Spleen (tissue), 11 donors: ENCODE results near the gene SH3RF3. TPM values are rescaled to one million over a fixed set of nuclear protein-coding genes. Genes with fewer than 3 reads are reported as not detected.
A peak's percentile ranks its signal among the peaks of the same experiment; 100 is the strongest.

Experiments used
- DNase-seq: peaks from one replicate; pipeline ENCODE4 v3.0.0-alpha.2; 2020
- H3K27ac ChIP-seq, 8 donors: fragments of 200-600 bp; sonication (generic) in 7 of 8; 1 replicate in 4 of 8; 2 replicates in 4 of 8; pipeline versions ENCODE4 v1.5.0 to v1.8.0; 2016 to 2021; ENCODE audit warnings: inconsistent platforms in 4 of 8, mild to moderate bottlenecking in 4 of 8, moderate library complexity in 1 of 8
- H3K27me3 ChIP-seq, 7 donors: fragments of 200-600 bp; sonication (generic) in 6 of 7; replicated peaks in 1 of 7; 1 replicate in 4 of 7; 2 replicates in 3 of 7; pipeline versions ENCODE4 v1.5.0 to v1.8.0; 2016 to 2021; ENCODE audit warnings: inconsistent platforms in 3 of 7, mild to moderate bottlenecking in 1 of 7
- H3K36me3 ChIP-seq, 6 donors: fragments of 200-600 bp; sonication (generic) in 5 of 6; 1 replicate in 4 of 6; 2 replicates in 2 of 6; pipeline versions ENCODE4 v1.5.0 to v1.8.0; 2016 to 2021; ENCODE audit warnings: inconsistent platforms in 2 of 6
- H3K4me1 ChIP-seq, 6 donors: fragments of 200-600 bp; sonication (generic) in 5 of 6; 1 replicate in 3 of 6; 2 replicates in 3 of 6; pipeline versions ENCODE4 v1.5.0 to v1.8.0; 2016 to 2021; ENCODE audit warnings: inconsistent platforms in 3 of 6
- H3K4me3 ChIP-seq, 8 donors: fragments of 200-600 bp; sonication (generic) in 7 of 8; 1 replicate in 4 of 8; 2 replicates in 4 of 8; pipeline versions ENCODE4 v1.5.0 to v1.8.0; 2016 to 2021; ENCODE audit warnings: inconsistent platforms in 4 of 8, mild to moderate bottlenecking in 4 of 8, moderate library complexity in 2 of 8
- H3K9me3 ChIP-seq, 8 donors: fragments of 200-600 bp; sonication (generic) in 7 of 8; 1 replicate in 4 of 8; 2 replicates in 4 of 8; pipeline versions ENCODE4 v1.5.0 to v1.8.0; 2016 to 2021; ENCODE audit warnings: inconsistent platforms in 4 of 8
- CTCF ChIP-seq, 11 experiments: fragments of 200-600 bp in 7 of 11; fragments of 450-650 bp in 4 of 11; sonication (generic) in 4 of 11; IDR thresholded peaks in 8 of 11; conservative IDR thresholded peaks in 3 of 11; 1 replicate in 7 of 11; 2 replicates in 4 of 11; pipeline versions ENCODE4 v1.4.0 to v1.8.0; 2016 to 2021; ENCODE audit warnings: antibody characterized with exemption in 11 of 11, inconsistent platforms in 4 of 11, mild to moderate bottlenecking in 1 of 11
- POLR2A ChIP-seq, 3 donors: fragments of 450-650 bp; IDR thresholded peaks; one replicate each; pipeline ENCODE4 v1.5.1; 2017; ENCODE audit warnings: antibody characterized with exemption in 3 of 3, mild to moderate bottlenecking in 1 of 3
- POLR2AphosphoS5 ChIP-seq, 3 donors: sonication (generic); formaldehyde crosslinking; IDR thresholded peaks; one replicate each; pipeline ENCODE4 v1.5.1; 2017; ENCODE audit warnings: antibody characterized with exemption in 3 of 3
- WGBS, 5 donors: extraction: QIAGEN DNeasy Blood & Tissue Kit in 3 of 5; methylation state at CpG; one replicate each; pipeline versions ENCODE4 v1.1.5 to v1.1.7; 2013 to 2018; 5-methylcytosine and 5-hydroxymethylcytosine counted together
- intact Hi-C: fragments of 100-400 bp; cut with DNase I; formaldehyde crosslinking; loops from one replicate; pipeline ENCODE4 v1.15.0; 2023; ENCODE audit warnings: low total_unique reads
- polyA plus RNA-seq, 3 donors: library from polyadenylated mRNA; stranded (reverse); fragments of 200-250 nt; gene quantifications; one replicate each; pipeline ENCODE4 v1.2.1, GENCODE V29; 2013
- total RNA-seq, 7 donors: library from RNA; depleted of rRNA in 3 of 7; stranded (reverse); fragments of >200 nt in 3 of 7; fragmentation: NEBNext Ultra II Directional in 4 of 7; extraction: Animal tissue kit (Norgen Biotek cat#: 25700) in 4 of 7; gene quantifications; one replicate each; pipeline versions ENCODE4 v1.1.0 to v1.2.1, GENCODE V29; 2016 to 2021
- donor health status: healthy with polysubstance abuse.
- donor health status: DM: no; HTN: no; CAD: no; lungs with moderate emphysema.
- donor health status: DM: no; HTN: no; CAD: no.
- donor health status: Bipolar disorder and iron deficiency.
- donor health status: healthy.
- donor health status: DM: no; HTN: no; CAD: no.
- donor health status: DM: yes; HTN: yes; CAD: no.

The SH3RF3 gene
- total and polyA plus RNA-seq, 10 donors, result 1.3 to 7.6 (median 4.7) TPM

GRCh38 chr2:109270505-109271312, 141.7 kb downstream of the SH3RF3 start:
- no peaks in the 10 kb centered on the region for H3K36me3 ChIP-seq
- no peak for TF ChIP-seq POLR2AphosphoS5 (IDR thresholded peaks at IDR 0.05)
- intact Hi-C loops, result no loop called here
- WGBS, 5 donors, result 78 to 81% (median 81%) methylated on average over 16 of the region's 16 CpGs
- peaks cover 0 to 35% (median 18%) of the 10 kb centered on the region in 6 donors for H3K4me1 ChIP-seq
- peak; percentile 54 for DNase-seq
- no peaks in the 10 kb centered on the region for H3K27me3 ChIP-seq
- H3K27ac ChIP-seq, result no peak overlapping the region
- no peak overlapping the region for H3K4me3 ChIP-seq
- no peaks in the 10 kb centered on the region for H3K9me3 ChIP-seq

- DNase-seq, result peak; percentile 64
- Histone ChIP-seq H3K27me3 (no peaks in the 10 kb centered on the region), H3K27ac (no peak overlapping the region), H3K4me1 (peaks cover 0 to 26% (median 6%) of the 10 kb centered on the region in 6 donors), H3K4me3 (no peak overlapping the region), H3K9me3 (no peaks in the 10 kb centered on the region), H3K36me3 (no peaks in the 10 kb centered on the region)
- intact Hi-C loops, result no loop called here
- WGBS, 5 donors, result 79 to 100% (median 95%) methylated on average over 3 of the region's 3 CpGs
- no peak for TF ChIP-seq CTCF (IDR thresholded peaks at IDR 0.05 in 8 of 11, conservative IDR thresholded peaks at IDR 0.05 in 3 of 11)
- TF ChIP-seq POLR2A (IDR thresholded peaks at IDR 0.05), result no peak
- TF ChIP-seq POLR2AphosphoS5 (IDR thresholded peaks at IDR 0.05), result no peak
These were observed 142.9 kb downstream of the SH3RF3 start for GRCh38 chr2:109271920-109272319.

GRCh38 chr2:109272461-109272860, 143.5 kb downstream of the SH3RF3 start:
- no peak overlapping the region for H3K4me3 ChIP-seq
- no peaks in the 10 kb centered on the region for H3K9me3 ChIP-seq
- TF ChIP-seq CTCF (IDR thresholded peaks at IDR 0.05 in 8 of 11, conservative IDR thresholded peaks at IDR 0.05 in 3 of 11), result no peak
- no peak for TF ChIP-seq POLR2A (IDR thresholded peaks at IDR 0.05)
- no peak for TF ChIP-seq POLR2AphosphoS5 (IDR thresholded peaks at IDR 0.05)
- no peaks in the 10 kb centered on the region for H3K27me3 ChIP-seq
- peaks cover 0 to 20% (median 2%) of the 10 kb centered on the region in 6 donors for H3K4me1 ChIP-seq
- H3K27ac ChIP-seq, result no peak overlapping the region
- intact Hi-C loops, result no loop called here
- no peak for DNase-seq
- WGBS, 5 donors, result 85 to 95% (median 93%) methylated on average over 6 to 15 of the region's 15 CpGs
- H3K36me3 ChIP-seq, result no peaks in the 10 kb centered on the region

GRCh38 chr2:109275120-109276012, 146.4 kb downstream of the SH3RF3 start:
- WGBS, 5 donors, result 67 to 76% (median 72%) methylated on average over 26 of the region's 26 CpGs
- TF ChIP-seq POLR2AphosphoS5 (IDR thresholded peaks at IDR 0.05), result peak in 2 of 3 donors; percentile 48 to 58
- no peak for TF ChIP-seq CTCF (IDR thresholded peaks at IDR 0.05 in 8 of 11, conservative IDR thresholded peaks at IDR 0.05 in 3 of 11)
- no peaks in the 10 kb centered on the region for H3K27me3 ChIP-seq
- H3K27ac ChIP-seq, result peak overlapping the region in 3 of 8 donors; percentile 23 to 36 (median 34)
- H3K4me3 ChIP-seq, result no peak overlapping the region
- H3K4me1 ChIP-seq, result peaks cover 0 to 29% (median 10%) of the 10 kb centered on the region in 6 donors
- DNase-seq, result no peak
- H3K9me3 ChIP-seq, result no peaks in the 10 kb centered on the region
- intact Hi-C loops, result no loop called here
- no peaks in the 10 kb centered on the region for H3K36me3 ChIP-seq
